ENCODE measurements around the gene TRAFD1. TPM values are rescaled to one million over a fixed set of nuclear protein-coding genes. Genes with fewer than 3 reads are reported as not detected.

The TRAFD1 gene
- total and polyA plus RNA-seq, 2 of the 13 experiments (the other 11 are each of a cell fraction or from before 2014, with no cell fraction given): 9.5 to 20.9 TPM

GRCh38 chr12:112159146-112159541, 33.8 kb downstream of the TRAFD1 start (continued):
- no peak for TF ChIP-seq ZSCAN9 (CRISPR knock-in tag; IDR thresholded peaks at IDR 0.05; ENCODE audit: borderline replicate concordance)

- H4K20me1 ChIP-seq (ENCODE audit: insufficient read depth, low read length): no peaks in the 10 kb centered on the region
- H3K27me3 ChIP-seq (ENCODE audit: control insufficient read depth in 1 of 2, insufficient read depth in 2 of 2, low read length in 2 of 2): no peaks in the 10 kb centered on the region
- DNase-seq (ENCODE audit: low spot score) (no peak), FAIRE-seq (no peak), ATAC-seq (no peak)
- no peak overlapping the region for H3K27ac ChIP-seq (ENCODE audit: extremely low read length, insufficient read depth, low read length)
- H2AFZ ChIP-seq (ENCODE audit: low read length): no peak overlapping the region
- no peaks in the 10 kb centered on the region for H3K9me3 ChIP-seq (ENCODE audit: low read length)
- ChIA-PET CTCF (ENCODE audit: low intra/inter-chr PET ratio, low total read pairs) (no interaction called here), POLR2A (no interaction called here)
- H3K79me2 ChIP-seq (ENCODE audit: insufficient read depth, low read length): no peaks in the 10 kb centered on the region
- no peak overlapping the region for H3K9ac ChIP-seq (ENCODE audit: insufficient read depth, low read depth, low read length)
- TF ChIP-seq NFYB (CRISPR knock-in tag; IDR thresholded peaks at IDR 0.05) (no peak), SRY (CRISPR knock-in tag; IDR thresholded peaks at IDR 0.05) (no peak), E2F5 (CRISPR knock-in tag; conservative IDR thresholded peaks at IDR 0.05) (no peak)
- H3K4me2 ChIP-seq (ENCODE audit: low read depth, low read length): no peak overlapping the region
- WGBS (ENCODE audit: low lambda C conversion rate): 100% methylated on average over 3 of the region's 6 CpGs
- in situ Hi-C loops (cut with HindIII; ENCODE audit: extremely low pct_ligation_motif_present, low pct_unique_long_range_greater_than_20kb): no loop called here
- no peak overlapping the region for H3K4me3 ChIP-seq (replicated peaks in 1 of 3; ENCODE audit: insufficient read depth in 1 of 3, low read depth in 2 of 3, low read length in 3 of 3)
- no peaks in the 10 kb centered on the region for H3K4me1 ChIP-seq (ENCODE audit: insufficient read depth, low read length)
- intact Hi-C loops (cut with micrococcal nuclease; ENCODE audit: unreplicated experiment): no loop called here
- peaks cover 0 to 6% of the 10 kb centered on the region in 2 experiments; a peak in 1 of 5 replicates for H3K36me3 ChIP-seq (replicated peaks in 1 of 2; ENCODE audit: control insufficient read depth in 1 of 2, insufficient read depth in 2 of 2, low read length in 2 of 2)
- BruUV-seq (replicated peaks): no TSS peak
Measured at GRCh38 chr12:112160611-112161010, 35.3 kb downstream of the TRAFD1 start.

DNA sequence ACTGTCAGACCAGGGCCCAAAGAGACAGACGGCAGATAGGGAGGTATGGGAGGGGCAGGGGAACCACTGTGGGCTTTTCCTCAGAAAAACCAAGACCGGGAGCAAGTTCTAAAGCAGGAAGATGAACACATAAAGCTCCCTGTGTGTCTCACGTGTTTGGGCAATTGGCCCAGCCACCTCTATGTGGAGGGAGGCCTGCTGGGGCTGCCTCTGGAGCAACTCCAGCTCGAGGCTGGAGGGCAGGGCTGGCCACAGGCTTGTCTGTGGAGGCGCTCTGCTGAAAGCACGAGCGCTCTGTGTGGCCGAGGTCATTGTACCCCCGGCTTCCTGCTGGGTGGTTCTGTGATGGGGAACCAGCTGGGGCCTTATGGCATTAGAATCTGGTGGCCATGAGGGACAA, 36.4 kb downstream of the TRAFD1 start:
- no peak overlapping the region for H3K4me2 ChIP-seq (ENCODE audit: low read depth, low read length)
- 94% methylated on average over 6 of the region's 9 CpGs for whole genome bisulfite sequencing (ENCODE audit: low lambda C conversion rate)
- no peaks in the 10 kb centered on the region for H4K20me1 ChIP-seq (ENCODE audit: insufficient read depth, low read length)
- POLR2A ChIA-PET: no interaction called here
- H3K9me3 ChIP-seq (ENCODE audit: low read length): no peaks in the 10 kb centered on the region
- H3K4me1 ChIP-seq (ENCODE audit: insufficient read depth, low read length): no peaks in the 10 kb centered on the region
- H2AFZ ChIP-seq (ENCODE audit: low read length): no peak overlapping the region
- H3K79me2 ChIP-seq (ENCODE audit: insufficient read depth, low read length): no peaks in the 10 kb centered on the region
- no peak for ATAC-seq
- no peak overlapping the region for H3K4me3 ChIP-seq (replicated peaks in 1 of 3; ENCODE audit: insufficient read depth in 1 of 3, low read depth in 2 of 3, low read length in 3 of 3)
- no peaks in the 10 kb centered on the region for H3K27me3 ChIP-seq (ENCODE audit: control insufficient read depth in 1 of 2, insufficient read depth in 2 of 2, low read length in 2 of 2)
- H3K9ac ChIP-seq (ENCODE audit: insufficient read depth, low read depth, low read length): no peak overlapping the region
- in situ Hi-C loops (cut with HindIII; ENCODE audit: extremely low pct_ligation_motif_present, low pct_unique_long_range_greater_than_20kb) (no loop called here), intact Hi-C loops (cut with micrococcal nuclease; ENCODE audit: unreplicated experiment) (no loop called here)
- CTCF ChIA-PET (ENCODE audit: low intra/inter-chr PET ratio, low total read pairs): no interaction called here
- H3K36me3 ChIP-seq (replicated peaks in 1 of 2; ENCODE audit: control insufficient read depth in 1 of 2, insufficient read depth in 2 of 2, low read length in 2 of 2): peaks cover 0 to 6% of the 10 kb centered on the region in 2 experiments; a peak in 1 of 5 replicates
- BruUV-seq (replicated peaks): no TSS peak
- DNase-seq (ENCODE audit: low spot score): no peak
- H3K27ac ChIP-seq (ENCODE audit: extremely low read length, insufficient read depth, low read length): no peak overlapping the region
- no peak for FAIRE-seq
- no peak for TF ChIP-seq TAF1 (CRISPR knock-in tag; IDR thresholded peaks at IDR 0.05)
- TF ChIP-seq ZNF264 (CRISPR knock-in tag; IDR thresholded peaks at IDR 0.05): no peak
- TF ChIP-seq, protein P1, sequence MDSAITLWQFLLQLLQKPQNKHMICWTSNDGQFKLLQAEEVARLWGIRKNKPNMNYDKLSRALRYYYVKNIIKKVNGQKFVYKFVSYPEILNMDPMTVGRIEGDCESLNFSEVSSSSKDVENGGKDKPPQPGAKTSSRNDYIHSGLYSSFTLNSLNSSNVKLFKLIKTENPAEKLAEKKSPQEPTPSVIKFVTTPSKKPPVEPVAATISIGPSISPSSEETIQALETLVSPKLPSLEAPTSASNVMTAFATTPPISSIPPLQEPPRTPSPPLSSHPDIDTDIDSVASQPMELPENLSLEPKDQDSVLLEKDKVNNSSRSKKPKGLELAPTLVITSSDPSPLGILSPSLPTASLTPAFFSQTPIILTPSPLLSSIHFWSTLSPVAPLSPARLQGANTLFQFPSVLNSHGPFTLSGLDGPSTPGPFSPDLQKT (CRISPR knock-in tag; IDR thresholded peaks at IDR 0.05; ENCODE audit: borderline replicate concordance): no peak
- no peak for TF ChIP-seq ZBTB25 (CRISPR knock-in tag; IDR thresholded peaks at IDR 0.05)
- TF ChIP-seq ZNF124 (CRISPR knock-in tag; IDR thresholded peaks at IDR 0.05): no peak
- TF ChIP-seq ZNF672 (CRISPR knock-in tag; IDR thresholded peaks at IDR 0.05): no peak
- no peak for TF ChIP-seq HOMEZ (CRISPR knock-in tag; IDR thresholded peaks at IDR 0.05; ENCODE audit: low read depth)
- TF ChIP-seq, protein P2, sequence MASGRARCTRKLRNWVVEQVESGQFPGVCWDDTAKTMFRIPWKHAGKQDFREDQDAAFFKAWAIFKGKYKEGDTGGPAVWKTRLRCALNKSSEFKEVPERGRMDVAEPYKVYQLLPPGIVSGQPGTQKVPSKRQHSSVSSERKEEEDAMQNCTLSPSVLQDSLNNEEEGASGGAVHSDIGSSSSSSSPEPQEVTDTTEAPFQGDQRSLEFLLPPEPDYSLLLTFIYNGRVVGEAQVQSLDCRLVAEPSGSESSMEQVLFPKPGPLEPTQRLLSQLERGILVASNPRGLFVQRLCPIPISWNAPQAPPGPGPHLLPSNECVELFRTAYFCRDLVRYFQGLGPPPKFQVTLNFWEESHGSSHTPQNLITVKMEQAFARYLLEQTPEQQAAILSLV (CRISPR knock-in tag; IDR thresholded peaks at IDR 0.05; ENCODE audit: borderline replicate concordance): no peak
